Activated CD4-positive, alpha-beta T cell treated with anti-CD3 and anti-CD28 coated beads, Interleukin-2, Interleukin-6, amounts not matched to agents 100 ng/mL and 50 ng/mL, durations not matched to agents 16 hours and 8 hours (primary cell): ENCODE results near the gene P2RY11.

Experiments used
- DNase-seq: peaks from one replicate; pipeline ENCODE4 v3.0.0-alpha.2; 2020

P2RY11 gene

DNA sequence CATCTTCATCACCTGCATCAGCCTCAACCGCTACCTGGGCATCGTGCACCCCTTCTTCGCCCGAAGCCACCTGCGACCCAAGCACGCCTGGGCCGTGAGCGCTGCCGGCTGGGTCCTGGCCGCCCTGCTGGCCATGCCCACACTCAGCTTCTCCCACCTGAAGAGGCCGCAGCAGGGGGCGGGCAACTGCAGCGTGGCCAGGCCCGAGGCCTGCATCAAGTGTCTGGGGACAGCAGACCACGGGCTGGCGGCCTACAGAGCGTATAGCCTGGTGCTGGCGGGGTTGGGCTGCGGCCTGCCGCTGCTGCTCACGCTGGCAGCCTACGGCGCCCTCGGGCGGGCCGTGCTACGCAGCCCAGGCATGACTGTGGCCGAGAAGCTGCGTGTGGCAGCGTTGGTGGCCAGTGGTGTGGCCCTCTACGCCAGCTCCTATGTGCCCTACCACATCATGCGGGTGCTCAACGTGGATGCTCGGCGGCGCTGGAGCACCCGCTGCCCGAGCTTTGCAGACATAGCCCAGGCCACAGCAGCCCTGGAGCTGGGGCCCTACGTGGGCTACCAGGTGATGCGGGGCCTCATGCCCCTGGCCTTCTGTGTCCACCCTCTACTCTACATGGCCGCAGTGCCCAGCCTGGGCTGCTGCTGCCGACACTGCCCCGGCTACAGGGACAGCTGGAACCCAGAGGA lies 2.6 kb downstream of the P2RY11 start:
- DNase-seq = peak; percentile 32

DNA sequence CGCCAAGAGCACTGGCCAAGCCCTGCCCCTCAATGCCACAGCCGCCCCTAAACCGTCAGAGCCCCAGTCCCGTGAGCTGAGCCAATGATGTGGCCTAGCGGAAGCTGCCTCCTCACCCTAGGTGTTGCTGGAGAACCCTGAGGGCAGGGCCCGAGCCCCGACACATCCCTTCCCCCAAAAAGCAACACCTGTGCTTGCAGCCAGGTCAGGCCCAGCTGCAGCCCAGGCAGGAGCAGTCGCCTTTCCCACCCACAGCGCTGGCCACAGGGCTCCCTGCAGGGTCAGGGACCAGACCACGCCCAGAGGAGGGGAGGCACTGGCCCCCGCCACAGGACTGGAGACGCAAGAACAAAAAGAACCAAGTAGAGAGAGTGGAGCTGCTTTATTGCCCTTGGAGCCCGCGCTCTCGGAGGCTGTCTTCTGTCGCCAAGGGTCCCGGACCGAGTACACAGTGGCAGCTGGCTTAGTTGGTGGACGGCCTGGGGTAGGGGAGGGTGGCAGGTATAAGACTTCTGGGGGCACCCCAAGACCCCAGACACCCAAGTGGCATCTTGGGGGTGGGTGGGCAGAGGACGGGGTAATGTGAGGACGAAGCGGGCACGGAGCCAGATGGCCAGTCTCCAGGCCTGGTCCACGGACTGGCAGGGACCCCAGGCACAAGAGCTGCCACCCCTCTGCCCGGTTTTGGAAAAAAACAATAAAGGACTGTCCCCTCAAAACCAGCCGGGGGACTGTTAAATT lies 3.3 kb downstream of the P2RY11 start:
- peak; percentile 15 for DNase-seq

DNA sequence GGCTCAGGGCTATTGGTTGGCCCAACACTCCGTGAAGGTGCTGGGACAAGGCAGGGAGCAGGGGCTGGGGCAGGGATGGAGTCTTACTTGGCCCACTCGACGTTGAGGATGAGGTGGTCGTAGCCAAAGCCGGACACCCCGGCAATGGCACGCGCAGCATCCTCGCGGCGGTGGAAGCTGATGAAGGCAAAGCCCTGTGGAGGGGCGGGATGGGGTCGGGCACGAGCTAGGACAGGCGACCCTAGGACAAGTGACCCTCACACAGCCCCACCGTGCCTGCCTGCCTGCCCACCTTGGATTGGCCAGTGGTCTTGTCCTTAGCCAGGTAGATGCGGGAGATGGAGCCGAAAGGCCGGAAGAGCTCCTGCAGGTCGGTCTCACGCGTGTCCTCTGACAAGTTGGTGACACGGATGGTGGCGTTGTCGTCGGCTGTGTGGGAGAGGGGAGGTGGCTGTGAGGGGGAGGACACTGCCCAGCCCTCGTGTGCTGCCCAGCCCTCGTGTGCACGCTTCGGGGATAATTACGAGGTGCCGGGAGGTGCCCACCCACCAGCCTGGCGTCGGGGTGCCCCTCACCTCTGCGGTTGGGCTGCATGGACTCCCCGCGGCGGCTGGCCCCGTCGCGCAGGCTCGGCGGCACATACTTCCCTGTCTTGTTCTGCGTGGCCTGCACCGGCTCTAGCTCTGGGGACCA lies 4.0 kb downstream of the P2RY11 start:
- peak; percentile 18 for DNase-seq

GRCh38 chr19:10116085-10116865 lies 4.8 kb downstream of the P2RY11 start:
- no peak for DNase-seq

GRCh38 chr19:10116866-10117616 lies 5.5 kb downstream of the P2RY11 start:
- DNase-seq = no peak

DNA sequence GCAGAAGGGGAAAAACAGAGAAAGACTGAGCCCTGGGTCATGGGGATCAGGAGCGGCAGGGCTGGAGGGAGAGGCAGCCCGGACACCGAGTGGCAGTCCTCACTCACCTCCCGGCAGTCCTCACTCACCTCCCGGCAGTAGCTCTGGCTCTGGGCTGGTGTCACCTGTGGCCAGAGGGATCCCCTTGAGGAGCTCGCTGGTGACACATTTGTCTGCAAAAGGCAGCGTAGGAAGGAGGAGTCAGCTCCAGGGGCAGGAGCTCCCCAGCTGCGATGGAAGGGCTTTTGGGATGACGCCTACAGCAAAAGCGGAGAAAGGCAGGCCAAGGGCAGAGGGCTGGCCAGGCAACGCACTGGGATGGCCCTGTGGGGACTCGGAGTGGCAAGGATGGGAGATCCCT lies 7.5 kb downstream of the P2RY11 start:
- DNase-seq = no peak

GRCh38 chr19:10120538-10121189 lies 9.2 kb downstream of the P2RY11 start:
- no peak for DNase-seq

- no peak for DNase-seq
These were observed 10.6 kb downstream of the P2RY11 start for GRCh38 chr19:10122045-10122444.

- DNase-seq = no peak
These were observed 12.9 kb downstream of the P2RY11 start for GRCh38 chr19:10124429-10124828.

- DNase-seq = no peak
These were observed 14.7 kb downstream of the P2RY11 start for GRCh38 chr19:10126213-10126639.

GRCh38 chr19:10132905-10133304 lies 21.4 kb downstream of the P2RY11 start:
- DNase-seq = no peak

GRCh38 chr19:10133596-10133995 lies 22.1 kb downstream of the P2RY11 start:
- DNase-seq = no peak

GRCh38 chr19:10134040-10134439 lies 22.5 kb downstream of the P2RY11 start:
- no peak for DNase-seq

DNA sequence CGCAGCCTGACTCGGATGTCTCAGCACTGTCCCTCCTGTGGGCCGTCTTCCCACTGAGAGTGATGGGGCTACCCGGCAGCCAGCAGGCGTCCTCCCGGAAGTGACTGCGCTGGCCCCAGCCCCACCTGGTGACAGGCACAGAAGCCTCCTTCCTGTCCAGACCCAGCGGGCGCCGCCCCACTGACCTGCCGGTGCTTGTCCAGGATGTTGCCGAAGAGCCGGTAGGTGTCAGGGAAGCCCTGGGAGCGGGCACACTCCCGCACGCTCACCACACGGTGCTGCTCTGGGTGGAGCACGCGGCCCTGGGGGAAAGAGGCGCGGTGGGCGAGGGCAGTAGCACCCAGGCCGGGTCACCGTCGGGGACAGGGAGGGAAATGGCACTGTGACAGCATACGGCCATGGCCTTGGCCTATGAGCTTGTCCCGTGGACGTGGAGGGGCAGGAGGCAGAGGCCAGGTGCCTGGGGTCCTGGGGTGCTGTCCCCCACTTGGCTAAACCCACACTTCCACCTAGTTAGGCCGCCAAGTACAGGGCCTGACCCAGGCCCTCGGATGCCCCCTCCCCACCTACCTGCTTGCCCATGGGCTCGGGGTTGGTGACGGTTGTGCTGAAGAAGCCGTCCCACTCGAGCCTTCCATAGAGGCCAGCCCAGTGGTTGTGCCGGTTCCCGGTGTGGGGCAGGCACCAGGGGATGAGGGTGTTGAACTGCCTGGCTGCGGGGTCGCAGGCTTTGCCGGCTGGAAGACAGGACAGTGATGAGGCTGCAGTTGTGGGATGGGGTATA lies 24.2 kb downstream of the P2RY11 start:
- DNase-seq = no peak

- DNase-seq = no peak
These were observed 25.4 kb downstream of the P2RY11 start for GRCh38 chr19:10136936-10137335.

GRCh38 chr19:10137751-10138682 lies 26.5 kb downstream of the P2RY11 start:
- no peak for DNase-seq

DNA sequence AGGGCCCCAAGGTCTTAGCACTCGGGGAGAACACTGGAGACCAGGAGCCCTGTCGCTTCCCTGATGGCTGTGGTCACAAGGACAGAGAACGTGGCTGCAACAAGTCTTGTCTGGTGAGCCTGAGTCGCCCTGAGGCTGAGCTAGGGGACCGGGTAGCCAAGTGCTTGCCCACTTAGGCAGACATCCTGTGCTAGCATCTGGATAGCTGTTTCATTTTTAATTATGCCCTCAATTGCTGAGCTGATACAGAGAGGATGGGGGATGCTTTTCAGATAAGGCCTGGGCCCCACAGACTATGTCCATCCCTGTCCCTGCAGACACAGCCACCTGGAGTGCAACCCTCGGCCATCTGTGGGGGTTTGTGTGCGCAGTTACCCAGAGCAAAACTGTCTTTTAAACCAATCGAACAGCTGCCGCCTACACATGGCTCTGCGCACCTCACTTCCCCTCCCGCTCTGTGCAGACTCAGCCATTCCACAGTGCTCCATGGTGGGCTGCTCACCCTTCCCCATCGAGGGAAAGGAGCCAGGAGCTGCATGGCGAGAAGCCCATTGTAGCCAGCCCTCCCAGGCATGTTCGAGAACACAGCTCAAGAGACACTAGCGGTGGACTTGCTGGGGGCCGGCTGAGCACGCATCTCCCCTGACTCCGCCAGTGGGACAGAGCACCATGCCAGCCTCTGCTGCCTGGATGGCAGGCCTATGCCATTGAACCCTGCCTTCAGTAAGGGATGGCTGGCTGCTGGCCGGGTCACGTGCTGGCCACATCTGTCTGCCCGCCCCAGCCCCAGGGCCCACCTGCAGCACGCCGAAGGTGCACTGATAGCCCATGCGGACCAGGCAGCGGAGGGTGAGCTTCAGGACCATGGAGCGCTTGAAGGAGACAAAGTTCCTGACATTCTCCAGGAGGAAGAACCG lies 27.6 kb downstream of the P2RY11 start:
- no peak for DNase-seq

DNA sequence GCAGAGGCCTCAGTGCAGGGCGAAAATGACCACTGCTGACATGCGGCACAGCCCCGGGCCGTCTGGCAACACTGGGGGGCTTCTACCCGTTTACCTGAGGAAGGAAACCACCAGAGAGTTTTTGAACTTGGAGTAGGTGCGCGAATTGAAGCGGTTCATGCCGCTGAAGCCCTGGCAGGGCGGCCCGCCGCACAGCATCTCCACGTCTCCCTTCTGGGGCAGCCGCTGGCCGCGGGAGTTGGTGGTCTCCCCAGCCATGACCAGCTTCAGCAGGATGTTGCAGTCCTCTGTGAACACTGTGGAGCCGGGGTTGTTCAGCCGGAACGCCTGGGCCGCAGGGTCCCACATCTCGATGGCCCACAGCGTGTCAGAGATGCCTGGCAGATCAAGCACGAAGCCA lies 28.5 kb downstream of the P2RY11 start:
- no peak for DNase-seq

- DNase-seq = no peak
These were observed 30.0 kb downstream of the P2RY11 start for GRCh38 chr19:10141479-10141878.
